Measurements from ENCODE around the gene RPS6KA5. TPM values are rescaled to one million over a fixed set of nuclear protein-coding genes. Genes with fewer than 3 reads are reported as not detected.

Gene RPS6KA5
- total RNA-seq, 1 donor from 2014 or later: 3.6 TPM

DNA sequence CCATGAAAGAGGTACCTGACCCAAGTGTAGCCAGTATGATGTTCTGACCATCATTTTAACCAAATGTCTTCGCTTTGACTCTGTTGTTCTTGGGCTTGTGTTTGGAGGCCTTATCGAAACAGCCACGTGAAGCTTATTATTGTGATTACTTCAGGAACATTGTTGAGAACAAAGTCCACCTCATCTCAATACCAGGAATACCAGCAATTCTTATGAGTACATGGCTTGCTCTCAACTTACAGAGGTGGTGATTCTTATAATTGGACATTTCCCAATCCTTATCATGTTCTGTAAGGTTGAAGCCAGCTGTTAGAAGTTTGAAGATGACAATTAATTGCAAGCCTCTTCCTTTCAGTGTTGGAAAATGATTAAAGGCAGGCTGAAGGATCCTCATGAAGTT is 21.8 kb upstream of the RPS6KA5 start:
- H3K4me3 ChIP-seq (ENCODE audit: low read depth, low read length): no peak overlapping the region
- TF ChIP-seq, protein P1, sequence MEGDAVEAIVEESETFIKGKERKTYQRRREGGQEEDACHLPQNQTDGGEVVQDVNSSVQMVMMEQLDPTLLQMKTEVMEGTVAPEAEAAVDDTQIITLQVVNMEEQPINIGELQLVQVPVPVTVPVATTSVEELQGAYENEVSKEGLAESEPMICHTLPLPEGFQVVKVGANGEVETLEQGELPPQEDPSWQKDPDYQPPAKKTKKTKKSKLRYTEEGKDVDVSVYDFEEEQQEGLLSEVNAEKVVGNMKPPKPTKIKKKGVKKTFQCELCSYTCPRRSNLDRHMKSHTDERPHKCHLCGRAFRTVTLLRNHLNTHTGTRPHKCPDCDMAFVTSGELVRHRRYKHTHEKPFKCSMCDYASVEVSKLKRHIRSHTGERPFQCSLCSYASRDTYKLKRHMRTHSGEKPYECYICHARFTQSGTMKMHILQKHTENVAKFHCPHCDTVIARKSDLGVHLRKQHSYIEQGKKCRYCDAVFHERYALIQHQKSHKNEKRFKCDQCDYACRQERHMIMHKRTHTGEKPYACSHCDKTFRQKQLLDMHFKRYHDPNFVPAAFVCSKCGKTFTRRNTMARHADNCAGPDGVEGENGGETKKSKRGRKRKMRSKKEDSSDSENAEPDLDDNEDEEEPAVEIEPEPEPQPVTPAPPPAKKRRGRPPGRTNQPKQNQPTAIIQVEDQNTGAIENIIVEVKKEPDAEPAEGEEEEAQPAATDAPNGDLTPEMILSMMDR (conservative IDR thresholded peaks at IDR 0.05; ENCODE audit: low read depth, low read length): no peak
- DNase-seq (ENCODE audit: low read depth): no peak

GRCh38 chr14:91080071-91080470 is 19.6 kb upstream of the RPS6KA5 start:
- TF ChIP-seq, protein P1 (conservative IDR thresholded peaks at IDR 0.05; ENCODE audit: low read depth, low read length): no peak
- no peak overlapping the region for H3K4me3 ChIP-seq (ENCODE audit: low read depth, low read length)
- no peak for DNase-seq (ENCODE audit: low read depth)

DNA sequence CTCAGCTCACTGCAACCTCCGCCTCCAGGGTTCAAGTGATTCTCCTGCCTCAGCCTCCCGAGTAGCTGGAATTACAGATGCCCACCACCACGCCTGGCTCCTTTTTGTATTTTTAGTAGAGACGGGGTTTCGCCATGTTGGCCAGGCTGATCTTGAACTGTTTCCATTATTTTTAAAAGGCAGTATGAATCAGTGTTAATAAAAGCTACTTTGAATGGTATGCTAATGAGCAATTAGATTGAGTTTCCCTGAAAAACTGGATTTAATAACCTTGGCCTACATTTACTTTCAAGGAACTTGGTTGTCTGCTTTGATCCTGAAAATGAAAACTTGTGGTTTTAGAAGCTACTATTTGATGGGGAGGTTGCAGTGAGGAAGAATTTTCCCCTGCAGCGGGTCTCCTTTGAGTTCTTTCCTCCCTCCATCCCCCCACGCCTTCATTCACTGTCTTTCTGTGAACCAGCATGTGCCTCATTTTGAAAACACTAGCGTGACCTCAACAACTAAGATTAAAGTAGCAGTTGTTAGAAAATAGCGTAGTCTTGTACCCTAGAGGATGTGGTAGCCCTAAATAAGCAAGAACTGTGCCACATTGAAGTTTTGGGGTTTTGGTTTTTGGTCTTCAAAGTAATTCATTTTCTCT is 17.8 kb upstream of the RPS6KA5 start:
- TF ChIP-seq, protein P1 (conservative IDR thresholded peaks at IDR 0.05; ENCODE audit: low read depth, low read length): no peak
- H3K4me3 ChIP-seq (ENCODE audit: low read depth, low read length): no peak overlapping the region
- DNase-seq (ENCODE audit: low read depth): no peak

DNA sequence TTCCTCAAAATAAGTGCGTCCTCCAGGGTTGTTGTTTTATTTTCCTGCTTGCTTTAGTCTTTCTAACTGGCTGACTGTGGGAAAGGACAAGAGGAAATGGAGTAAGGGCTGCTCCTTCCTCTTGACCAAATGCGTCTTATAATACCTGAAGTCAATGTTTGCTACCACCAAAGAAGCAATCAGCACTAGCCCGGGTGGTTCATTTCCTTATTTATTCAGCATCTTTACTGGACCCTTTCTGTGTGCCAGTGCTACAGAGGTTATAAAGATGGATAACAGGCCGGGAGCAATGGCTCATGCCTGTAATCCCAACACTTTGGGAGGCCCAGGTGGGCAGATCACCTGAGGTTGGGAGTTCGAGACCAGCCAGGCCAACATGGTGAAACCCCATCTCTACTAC is 15.1 kb upstream of the RPS6KA5 start:
- TF ChIP-seq, protein P1 (conservative IDR thresholded peaks at IDR 0.05; ENCODE audit: low read depth, low read length): no peak
- DNase-seq (ENCODE audit: low read depth): no peak
- H3K4me3 ChIP-seq (ENCODE audit: low read depth, low read length): no peak overlapping the region

GRCh38 chr14:91070572-91070971 is 10.1 kb upstream of the RPS6KA5 start:
- TF ChIP-seq, protein P1 (conservative IDR thresholded peaks at IDR 0.05; ENCODE audit: low read depth, low read length): no peak
- no peak overlapping the region for H3K4me3 ChIP-seq (ENCODE audit: low read depth, low read length)
- no peak for DNase-seq (ENCODE audit: low read depth)

DNA sequence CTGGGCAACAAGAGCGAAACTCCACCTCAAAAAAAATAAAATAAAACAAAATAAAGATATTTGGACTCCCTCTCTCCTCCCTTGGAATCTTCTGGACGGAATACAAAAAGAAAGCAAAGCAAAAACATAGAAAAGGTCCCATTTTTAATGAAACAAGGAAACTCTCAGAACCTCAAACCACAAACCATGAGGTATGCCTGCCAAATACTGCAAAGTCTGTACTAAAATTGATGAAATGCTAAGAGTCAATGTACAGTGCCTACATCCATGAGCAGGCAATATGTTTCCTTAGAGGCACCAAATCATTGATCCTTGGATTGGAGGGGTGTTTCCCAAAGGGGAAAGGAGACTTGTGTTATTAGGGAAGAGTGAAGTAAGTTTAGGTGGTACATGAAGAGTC is 8.2 kb upstream of the RPS6KA5 start:
- TF ChIP-seq, protein P1 (conservative IDR thresholded peaks at IDR 0.05; ENCODE audit: low read depth, low read length): no peak
- no peak for DNase-seq (ENCODE audit: low read depth)
- no peak overlapping the region for H3K4me3 ChIP-seq (ENCODE audit: low read depth, low read length)

DNA sequence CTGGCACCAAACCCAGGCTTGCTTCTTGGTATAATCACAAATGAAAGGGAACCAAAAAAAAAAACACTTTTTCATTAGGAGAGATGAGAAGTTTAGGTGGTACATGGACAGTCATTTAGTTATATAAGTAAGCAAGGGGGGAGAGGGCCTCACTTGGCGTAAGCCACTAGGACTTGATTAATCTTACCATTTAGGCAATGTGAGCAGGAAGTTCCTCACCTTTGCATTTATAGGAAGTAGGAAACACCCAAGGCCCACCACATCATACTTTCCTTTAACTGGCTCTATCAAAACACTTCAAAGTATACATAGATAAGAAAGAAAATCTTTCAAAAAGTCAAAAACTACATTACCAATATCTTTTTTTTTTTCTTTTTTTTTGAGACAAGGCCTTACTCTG is 6.7 kb upstream of the RPS6KA5 start:
- DNase-seq (ENCODE audit: low read depth): no peak
- no peak overlapping the region for H3K4me3 ChIP-seq (ENCODE audit: low read depth, low read length)
- TF ChIP-seq, protein P1 (conservative IDR thresholded peaks at IDR 0.05; ENCODE audit: low read depth, low read length): no peak
